Nasal cavity respiratory epithelium epithelial cell of viscerocranial mucosa (primary cell): Measurements from ENCODE around the gene LRRC58. TPM values are rescaled to one million over a fixed set of nuclear protein-coding genes. Genes with fewer than 3 reads are reported as not detected.

Source experiments
- total RNA-seq: library from RNA; depleted of rRNA; stranded (reverse); fragments of >200 nt; gene quantifications from 2 replicates; pipeline ENCODE4 v1.2.3, GENCODE V29; 2014

The LRRC58 gene
- 35.0 and 41.4 TPM in 2 replicates for total RNA-seq

GRCh38 chr3:120348991-120349854 is at the start of gene LRRC58:
Gene LRRC58, minus strand, starts transcription at chr3:120349354. Its CDS starts 111 bp downstream, at chr3:120349243.

GRCh38 chr3:120284747-120285507 is 64.2 kb downstream of the LRRC58 start, which contains the start of gene GPR156:
Gene GPR156, minus strand, starts transcription at chr3:120285222. Its CDS starts 41,124 bp downstream, at chr3:120244098.

Other genes with a start within 250 kb of the LRRC58 start
- gene GPR156, start 64.1 kb downstream of the LRRC58 start, total RNA-seq = under 0.01 and 0.14 TPM in 2 replicates
- 50.6 and 122 TPM in 2 replicates for gene FSTL1, start 101.6 kb upstream of the LRRC58 start, total RNA-seq
- gene NDUFB4, start 247.0 kb upstream of the LRRC58 start, total RNA-seq = 18.8 and 27.8 TPM in 2 replicates